HL-60 (cell line): ENCODE data around the gene NRP1.

ENCODE experiments used
- DNase-seq, 2 experiments: peaks; one replicate each; pipeline ENCODE4 v3.0.0-alpha.2; 2010 to 2020; ENCODE audit warnings: low read depth in 1 of 2, low spot score in 1 of 2
- H3K27ac ChIP-seq: fragments of 250-450 bp; sonication (Bioruptor Pico); replicated peaks from 2 replicates; pipeline ENCODE4 v1.5.1; 2020; ENCODE audit warnings: mild to moderate bottlenecking, moderate library complexity
- H3K27me3 ChIP-seq: fragments of 250-450 bp; sonication (Bioruptor Pico); 2 replicates; pipeline ENCODE4 v1.5.1; 2021; ENCODE audit warnings: mild to moderate bottlenecking, moderate library complexity; ENCODE audit not compliant: insufficient read depth, poor library complexity, severe bottlenecking
- H3K4me3 ChIP-seq: replicated peaks from 2 replicates; pipeline ENCODE4 v1.5.1; 2011; ENCODE audit warnings: mild to moderate bottlenecking, control low read depth, low read length; ENCODE audit not compliant: insufficient read depth
- GABPA ChIP-seq: IDR thresholded peaks from 2 replicates; pipeline ENCODE4 v1.6.1; 2012; ENCODE audit warnings: low read depth
- POLR2AphosphoS5 ChIP-seq: IDR thresholded peaks from 2 replicates; pipeline ENCODE4 v1.6.1; 2012; ENCODE audit warnings: low read depth
- SPI1 ChIP-seq: IDR thresholded peaks from 2 replicates; pipeline ENCODE4 v1.6.1; 2012; ENCODE audit warnings: low read depth, mild to moderate bottlenecking, borderline replicate concordance
- TF ChIP-seq, protein P1 (sequence below): IDR thresholded peaks from 2 replicates; pipeline ENCODE4 v1.6.1; 2012; ENCODE audit warnings: low read depth; ENCODE audit not compliant: insufficient replicate concordance
- TF ChIP-seq, protein P2 (sequence below): IDR thresholded peaks from one replicate; pipeline ENCODE4 v1.5.1; 2011; ENCODE audit warnings: low read length, control low read depth, inconsistent platforms; ENCODE audit not compliant: insufficient read depth

Gene NRP1

DNA sequence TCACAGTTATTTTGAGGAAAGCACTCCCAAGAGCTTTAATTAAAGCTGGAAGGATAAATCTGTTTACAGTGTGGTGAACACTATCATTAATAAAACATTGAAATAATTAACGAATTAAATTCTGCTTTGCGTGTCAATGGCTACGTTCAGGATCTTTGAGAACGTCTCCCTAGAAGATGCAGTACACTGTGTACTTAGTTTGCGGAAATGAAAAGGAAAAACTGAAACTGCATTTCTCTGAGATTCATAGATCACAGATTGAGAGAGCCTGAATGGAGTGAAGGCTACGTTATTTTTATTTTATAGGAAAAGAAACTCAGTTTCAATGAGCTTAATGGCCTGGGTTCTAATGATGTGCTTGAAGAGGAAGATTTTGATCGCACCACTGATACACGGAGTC lies 85.3 kb downstream of the NRP1 start:
- Histone ChIP-seq H3K4me3 (no peak overlapping the region), H3K27ac (no peak overlapping the region), H3K27me3 (no peaks in the 10 kb centered on the region)
- TF ChIP-seq, protein P1, sequence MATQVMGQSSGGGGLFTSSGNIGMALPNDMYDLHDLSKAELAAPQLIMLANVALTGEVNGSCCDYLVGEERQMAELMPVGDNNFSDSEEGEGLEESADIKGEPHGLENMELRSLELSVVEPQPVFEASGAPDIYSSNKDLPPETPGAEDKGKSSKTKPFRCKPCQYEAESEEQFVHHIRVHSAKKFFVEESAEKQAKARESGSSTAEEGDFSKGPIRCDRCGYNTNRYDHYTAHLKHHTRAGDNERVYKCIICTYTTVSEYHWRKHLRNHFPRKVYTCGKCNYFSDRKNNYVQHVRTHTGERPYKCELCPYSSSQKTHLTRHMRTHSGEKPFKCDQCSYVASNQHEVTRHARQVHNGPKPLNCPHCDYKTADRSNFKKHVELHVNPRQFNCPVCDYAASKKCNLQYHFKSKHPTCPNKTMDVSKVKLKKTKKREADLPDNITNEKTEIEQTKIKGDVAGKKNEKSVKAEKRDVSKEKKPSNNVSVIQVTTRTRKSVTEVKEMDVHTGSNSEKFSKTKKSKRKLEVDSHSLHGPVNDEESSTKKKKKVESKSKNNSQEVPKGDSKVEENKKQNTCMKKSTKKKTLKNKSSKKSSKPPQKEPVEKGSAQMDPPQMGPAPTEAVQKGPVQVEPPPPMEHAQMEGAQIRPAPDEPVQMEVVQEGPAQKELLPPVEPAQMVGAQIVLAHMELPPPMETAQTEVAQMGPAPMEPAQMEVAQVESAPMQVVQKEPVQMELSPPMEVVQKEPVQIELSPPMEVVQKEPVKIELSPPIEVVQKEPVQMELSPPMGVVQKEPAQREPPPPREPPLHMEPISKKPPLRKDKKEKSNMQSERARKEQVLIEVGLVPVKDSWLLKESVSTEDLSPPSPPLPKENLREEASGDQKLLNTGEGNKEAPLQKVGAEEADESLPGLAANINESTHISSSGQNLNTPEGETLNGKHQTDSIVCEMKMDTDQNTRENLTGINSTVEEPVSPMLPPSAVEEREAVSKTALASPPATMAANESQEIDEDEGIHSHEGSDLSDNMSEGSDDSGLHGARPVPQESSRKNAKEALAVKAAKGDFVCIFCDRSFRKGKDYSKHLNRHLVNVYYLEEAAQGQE: no peak
- TF ChIP-seq GABPA (no peak), SPI1 (no peak), POLR2AphosphoS5 (no peak)
- TF ChIP-seq, protein P2, sequence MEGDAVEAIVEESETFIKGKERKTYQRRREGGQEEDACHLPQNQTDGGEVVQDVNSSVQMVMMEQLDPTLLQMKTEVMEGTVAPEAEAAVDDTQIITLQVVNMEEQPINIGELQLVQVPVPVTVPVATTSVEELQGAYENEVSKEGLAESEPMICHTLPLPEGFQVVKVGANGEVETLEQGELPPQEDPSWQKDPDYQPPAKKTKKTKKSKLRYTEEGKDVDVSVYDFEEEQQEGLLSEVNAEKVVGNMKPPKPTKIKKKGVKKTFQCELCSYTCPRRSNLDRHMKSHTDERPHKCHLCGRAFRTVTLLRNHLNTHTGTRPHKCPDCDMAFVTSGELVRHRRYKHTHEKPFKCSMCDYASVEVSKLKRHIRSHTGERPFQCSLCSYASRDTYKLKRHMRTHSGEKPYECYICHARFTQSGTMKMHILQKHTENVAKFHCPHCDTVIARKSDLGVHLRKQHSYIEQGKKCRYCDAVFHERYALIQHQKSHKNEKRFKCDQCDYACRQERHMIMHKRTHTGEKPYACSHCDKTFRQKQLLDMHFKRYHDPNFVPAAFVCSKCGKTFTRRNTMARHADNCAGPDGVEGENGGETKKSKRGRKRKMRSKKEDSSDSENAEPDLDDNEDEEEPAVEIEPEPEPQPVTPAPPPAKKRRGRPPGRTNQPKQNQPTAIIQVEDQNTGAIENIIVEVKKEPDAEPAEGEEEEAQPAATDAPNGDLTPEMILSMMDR: no peak
- no peak for DNase-seq

DNA sequence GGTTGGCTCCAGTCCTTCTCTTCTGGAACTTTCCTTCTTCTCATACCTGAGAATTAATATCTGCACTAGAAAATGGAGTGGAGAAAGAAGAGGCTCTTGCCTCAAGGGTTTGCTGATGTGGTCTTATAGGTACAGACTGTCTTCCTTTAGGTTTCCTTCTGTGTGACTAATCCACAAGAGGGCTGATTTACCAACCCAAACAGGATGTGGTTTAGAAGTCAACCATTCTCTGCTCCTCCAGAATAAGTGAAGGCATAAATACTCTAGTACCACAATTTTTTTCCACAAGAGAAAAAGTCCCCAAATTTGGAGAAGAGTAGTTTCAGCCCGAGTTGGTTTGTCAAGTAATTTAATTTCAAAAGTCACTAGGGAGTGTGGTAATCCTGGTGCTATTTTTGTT lies 85.8 kb downstream of the NRP1 start:
- no peak overlapping the region for H3K4me3 ChIP-seq
- TF ChIP-seq, protein P2: no peak
- TF ChIP-seq GABPA (no peak), SPI1 (no peak), POLR2AphosphoS5 (no peak)
- TF ChIP-seq, protein P1: no peak
- no peak overlapping the region for H3K27ac ChIP-seq
- no peaks in the 10 kb centered on the region for H3K27me3 ChIP-seq
- peak in 1 of 2 experiments; percentile 18 for DNase-seq

DNA sequence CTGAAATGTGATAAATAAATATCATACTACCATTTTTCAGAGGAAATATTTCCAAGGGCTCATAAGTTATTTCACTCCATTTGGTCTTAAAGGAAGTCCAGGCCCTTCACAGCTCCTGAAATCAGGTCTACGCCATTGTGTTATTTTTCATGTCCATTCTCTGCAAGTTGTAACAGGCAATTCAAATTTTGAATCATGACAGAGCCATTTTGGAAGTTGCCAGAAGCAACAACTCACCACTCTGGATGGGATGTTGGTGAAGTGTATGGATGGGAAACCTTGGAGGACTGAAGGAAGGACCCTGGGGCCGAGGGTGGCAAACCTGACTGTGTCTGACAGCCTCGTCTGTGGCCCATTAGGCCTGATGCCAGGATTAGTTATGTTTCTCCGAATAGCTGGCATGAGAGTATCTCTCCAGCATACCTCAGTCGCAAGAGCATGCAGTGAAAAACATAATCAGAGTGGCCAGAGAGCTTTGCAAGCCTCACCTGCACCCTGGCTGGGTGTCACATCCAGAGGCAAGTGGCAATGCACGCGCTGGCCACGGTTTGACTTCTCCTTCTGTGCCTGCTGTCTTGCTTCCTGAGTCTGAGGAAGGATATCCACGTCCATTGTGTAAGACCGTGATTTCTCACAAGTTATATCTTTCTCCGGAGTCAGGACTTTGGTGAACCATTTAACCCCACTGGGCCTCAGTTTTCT lies 87.1 kb downstream of the NRP1 start:
- no peak overlapping the region for H3K27ac ChIP-seq
- H3K4me3 ChIP-seq: no peak overlapping the region
- TF ChIP-seq GABPA: no peak
- TF ChIP-seq POLR2AphosphoS5: no peak
- TF ChIP-seq, protein P1: no peak
- no peak for TF ChIP-seq SPI1
- TF ChIP-seq, protein P2: no peak
- H3K27me3 ChIP-seq: no peaks in the 10 kb centered on the region
- no peak for DNase-seq
